HCT116 (cell line): ENCODE data around the gene TBC1D2. TPM values are rescaled to one million over a fixed set of nuclear protein-coding genes. Genes with fewer than 3 reads are reported as not detected.

Experiments used
- ATAC-seq: fragments of 200-7000 bp; cut with Tn5 transposase; 2 replicates; pipeline ENCODE4 v1.9.1; 2020; ENCODE audit warnings: mild to moderate bottlenecking, moderate library complexity
- BruUV-seq: library from RNA; stranded (reverse); fragments of 400-500 nt; replicated peaks from 2 replicates; lab custom pipeline; 2021; lab: Mats Ljungman, UMichigan
- CTCF ChIA-PET: fragments of 300-600 bp; sonication (Branson Sonifier 250); formaldehyde crosslinking; loops from one replicate; lab custom pipeline; 2021; ENCODE audit warnings: antibody characterized with exemption; lab: Charles Lee
- POLR2A ChIA-PET: fragments of 300-600, 350-600 bp; sonication (Branson Sonifier 250); formaldehyde crosslinking; loops from one replicate; lab custom pipeline; 2021; ENCODE audit warnings: antibody characterized with exemption; lab: Charles Lee
- RAD21 ChIA-PET, 2 experiments: fragments of 300-600 bp; sonication (Branson Sonifier 250); formaldehyde crosslinking; loops; one replicate each; lab custom pipeline; 2023; ENCODE audit warnings: low total read pairs in 2 of 2; ENCODE audit not compliant: uncharacterized antibody in 2 of 2, unreplicated experiment in 2 of 2, low non-redundant PET in 1 of 2; lab: Charles Lee
- DNase-seq: peaks from one replicate; pipeline ENCODE4 v3.0.0-alpha.2; 2010; ENCODE audit warnings: low read depth, low spot score
- H2AFZ ChIP-seq: fragments of 200-600 bp; shearing (Covaris generic), sonication (generic); 2 replicates; pipeline ENCODE4 v1.6.1; 2017; ENCODE audit warnings: low read depth, mixed run types, mixed read lengths, antibody characterized with exemption, low read length; ENCODE audit not compliant: poor library complexity, severe bottlenecking
- H3K27ac ChIP-seq: 2 replicates; pipeline ENCODE4 v1.5.1; 2012; ENCODE audit warnings: low read depth, low read length
- H3K27me3 ChIP-seq: fragments of 200-600 bp; sonication (generic); 2 replicates; pipeline ENCODE4 v1.6.1; 2016; ENCODE audit warnings: mixed run types, low read length, mixed read lengths; ENCODE audit not compliant: insufficient read depth
- H3K36me3 ChIP-seq, 2 experiments: fragments of 200-500 bp in 1 of 2; fragments of 200-600 bp in 1 of 2; sonication (Bioruptor generic) in 1 of 2; sonication (generic) in 1 of 2; 2 replicates each; pipeline versions ENCODE4 v1.5.1 to v1.6.1; 2014 to 2016; ENCODE audit warnings: low read length in 2 of 2, inconsistent platforms in 1 of 2, mixed read lengths in 1 of 2, mixed run types in 1 of 2; ENCODE audit not compliant: insufficient read depth in 2 of 2, control insufficient read depth in 1 of 2
- H3K4me1 ChIP-seq, 2 experiments: fragments of 200-600 bp in 1 of 2; sonication (generic) in 1 of 2; 2 replicates each; pipeline versions ENCODE4 v1.5.1 to v1.6.1; 2012 to 2017; ENCODE audit warnings: low read length in 2 of 2, inconsistent platforms in 1 of 2, mild to moderate bottlenecking in 1 of 2, mixed read lengths in 1 of 2, mixed run types in 1 of 2, moderate library complexity in 1 of 2; ENCODE audit not compliant: insufficient read depth in 2 of 2, control insufficient read depth in 1 of 2
- H3K4me2 ChIP-seq: fragments of 200-600 bp; sonication (generic); 2 replicates; pipeline ENCODE4 v1.6.1; 2017; ENCODE audit warnings: mixed run types, low read length, mixed read lengths
- H3K4me3 ChIP-seq, 2 experiments: fragments of 200-600 bp in 1 of 2; sonication (generic) in 1 of 2; replicated peaks in 1 of 2; 2 replicates each; pipeline ENCODE4 v1.5.1; 2011 to 2016; ENCODE audit warnings: low read length in 2 of 2, control low read depth in 1 of 2, low read depth in 1 of 2, mild to moderate bottlenecking in 1 of 2, mixed read lengths in 1 of 2, mixed run types in 1 of 2
- H3K79me2 ChIP-seq: fragments of 200-600 bp; sonication (generic); 2 replicates; pipeline ENCODE4 v1.6.1; 2017; ENCODE audit warnings: mild to moderate bottlenecking, mixed run types, low read length, moderate library complexity, mixed read lengths; ENCODE audit not compliant: insufficient read depth
- H3K9ac ChIP-seq: fragments of 200-600 bp; sonication (generic); 2 replicates; pipeline ENCODE4 v1.6.1; 2016; ENCODE audit warnings: low read length, mixed read lengths
- H3K9me2 ChIP-seq: fragments of 200-600 bp; sonication (generic), shearing (Covaris generic); 2 replicates; pipeline ENCODE4 v1.6.1; 2017; ENCODE audit warnings: mixed run types, mild to moderate bottlenecking, moderate library complexity; ENCODE audit not compliant: insufficient read depth
- H3K9me3 ChIP-seq, 2 experiments: fragments of 200-500 bp in 1 of 2; fragments of 200-600 bp in 1 of 2; sonication (Bioruptor generic) in 1 of 2; sonication (generic) in 1 of 2; 2 replicates each; pipeline ENCODE4 v1.6.1; 2014 to 2017; ENCODE audit warnings: low read length in 2 of 2, mixed read lengths in 2 of 2, inconsistent platforms in 1 of 2, low read depth in 1 of 2, mild to moderate bottlenecking in 1 of 2, mixed run types in 1 of 2, moderate library complexity in 1 of 2; ENCODE audit not compliant: control insufficient read depth in 1 of 2, insufficient read depth in 1 of 2
- H4K20me1 ChIP-seq: fragments of 200-600 bp; sonication (generic), shearing (Covaris generic); 2 replicates; pipeline ENCODE4 v1.6.1; 2017; ENCODE audit warnings: mixed run types, mild to moderate bottlenecking, moderate library complexity; ENCODE audit not compliant: insufficient read depth
- CBX3 ChIP-seq: IDR thresholded peaks from 2 replicates; pipeline ENCODE4 v1.6.1; 2012; ENCODE audit warnings: low read depth
- CEBPB ChIP-seq: IDR thresholded peaks from 2 replicates; pipeline ENCODE4 v1.6.1; 2012; ENCODE audit warnings: low read depth
- EGR1 ChIP-seq: IDR thresholded peaks from 2 replicates; pipeline ENCODE4 v1.6.1; 2012; ENCODE audit warnings: low read depth
- ELF1 ChIP-seq: IDR thresholded peaks from 2 replicates; pipeline ENCODE4 v1.6.1; 2012; ENCODE audit warnings: low read depth, borderline replicate concordance
- EZH2 ChIP-seq: fragments of 200-600 bp; sonication (generic); IDR thresholded peaks from 2 replicates; pipeline ENCODE4 v1.6.1; 2017; ENCODE audit warnings: antibody characterized with exemption, mixed run types
- FOSL1 ChIP-seq: IDR thresholded peaks from 2 replicates; pipeline ENCODE4 v1.6.1; 2012; ENCODE audit warnings: low read depth
- JUND ChIP-seq: IDR thresholded peaks from 2 replicates; pipeline ENCODE4 v1.6.1; 2012
- POLR2A ChIP-seq: IDR thresholded peaks from 2 replicates; pipeline ENCODE4 v1.7.0; 2011; ENCODE audit warnings: borderline replicate concordance; ENCODE audit not compliant: insufficient read depth, insufficient read length; ENCODE audit errors: extremely low read depth
- POLR2AphosphoS5 ChIP-seq: IDR thresholded peaks from 2 replicates; pipeline ENCODE4 v1.6.1; 2011; ENCODE audit warnings: mild to moderate bottlenecking, low read depth, low read length, moderate library complexity
- SIN3A ChIP-seq: IDR thresholded peaks from 2 replicates; pipeline ENCODE4 v1.6.1; 2012; ENCODE audit warnings: low read depth
- SP1 ChIP-seq: IDR thresholded peaks from 2 replicates; pipeline ENCODE4 v1.6.1; 2012; ENCODE audit warnings: low read depth
- SRF ChIP-seq: IDR thresholded peaks from 2 replicates; pipeline ENCODE4 v1.6.1; 2012; ENCODE audit warnings: low read depth
- TCF7L2 ChIP-seq: IDR thresholded peaks from 2 replicates; pipeline ENCODE4 v1.7.0; 2011; ENCODE audit warnings: borderline replicate concordance, inconsistent platforms; ENCODE audit not compliant: insufficient read depth, insufficient read length; ENCODE audit errors: extremely low read depth
- ZFX ChIP-seq: fragments of 450-650 bp; IDR thresholded peaks from 2 replicates; pipeline ENCODE4 v1.6.1; 2017
- ZNF274 ChIP-seq: fragments of 200-500 bp; sonication (Bioruptor generic); IDR thresholded peaks from 2 replicates; pipeline ENCODE4 v1.6.1; 2014; ENCODE audit warnings: mild to moderate bottlenecking, low read depth, low read length, inconsistent platforms
- intact Hi-C: fragments of 100-400 bp; cut with micrococcal nuclease; formaldehyde crosslinking; loops from 2 replicates; pipeline ENCODE4 v1.10.0; 2022
- total RNA-seq: library from RNA; stranded (reverse); gene quantifications from one replicate; pipeline ENCODE4 v1.2.1, GENCODE V29; 2021; ENCODE audit not compliant: unreplicated experiment
- TF ChIP-seq, protein P1 (sequence below), 3 experiments: fragments of 200-600 bp in 1 of 3; sonication (generic) in 1 of 3; IDR thresholded peaks in 2 of 3; conservative IDR thresholded peaks in 1 of 3; 2 replicates each; pipeline ENCODE4 v1.5.1; 2012 to 2017; ENCODE audit warnings: low read depth in 2 of 3, low read length in 2 of 3, antibody characterized with exemption in 1 of 3, borderline replicate concordance in 1 of 3, control low read depth in 1 of 3, mild to moderate bottlenecking in 1 of 3, mixed read lengths in 1 of 3, mixed run types in 1 of 3, moderate library complexity in 1 of 3; ENCODE audit not compliant: insufficient read depth in 1 of 3
- TF ChIP-seq, protein P2 (sequence below): IDR thresholded peaks from 2 replicates; pipeline ENCODE4 v1.6.1; 2012
- TF ChIP-seq, protein P3 (sequence below): IDR thresholded peaks from 2 replicates; pipeline ENCODE4 v1.6.1; 2011; ENCODE audit warnings: mild to moderate bottlenecking, low read length, moderate library complexity; ENCODE audit not compliant: insufficient replicate concordance; ENCODE audit errors: extremely low read depth
- TF ChIP-seq, protein P4 (sequence below): IDR thresholded peaks from 2 replicates; pipeline ENCODE4 v1.6.1; 2012

Gene TBC1D2
- total RNA-seq, 1 experiment from 2014 or later = 9.8 TPM

DNA sequence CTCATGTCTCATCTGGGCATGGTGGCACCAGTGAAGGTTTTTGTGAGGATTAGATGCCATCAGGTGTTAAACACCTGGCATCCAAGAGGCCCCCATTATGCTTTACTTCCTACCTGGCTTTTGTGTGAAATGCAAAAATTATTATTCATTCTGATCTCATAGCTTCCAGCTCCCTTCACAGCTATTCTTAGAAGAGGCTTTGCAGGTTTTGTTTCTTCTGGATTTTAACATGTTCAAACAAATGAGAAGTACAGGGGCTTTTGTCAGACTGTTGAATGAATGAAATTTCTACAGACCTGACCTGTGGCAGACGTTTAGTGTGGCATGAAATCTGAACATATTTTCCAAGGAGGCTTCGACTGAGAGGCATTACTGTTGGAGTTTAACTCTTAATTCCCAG lies 48.7 kb downstream of the TBC1D2 start (continued):
- TF ChIP-seq TCF7L2 = no peak
- TF ChIP-seq EZH2 = no peak

DNA sequence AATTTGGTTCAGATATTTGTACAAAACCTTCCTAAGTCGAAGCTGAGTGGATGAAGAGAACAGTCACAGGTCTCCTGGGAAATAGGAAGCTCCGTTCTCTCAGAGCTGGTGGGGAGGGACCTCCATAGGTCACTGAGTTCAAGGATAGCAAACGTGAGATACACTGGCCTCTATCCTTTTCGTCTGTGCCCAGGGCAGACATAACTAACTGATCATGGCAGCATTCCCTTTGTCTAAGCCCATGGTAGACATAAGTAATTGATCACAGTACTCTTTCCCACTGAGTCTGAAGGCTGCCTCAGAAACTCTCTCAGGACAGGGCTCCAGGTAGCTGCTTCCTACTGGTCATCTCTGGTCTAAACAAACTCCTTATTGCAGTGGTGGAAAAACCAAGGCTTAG lies 50.8 kb downstream of the TBC1D2 start:
- POLR2A ChIA-PET = no interaction called here

More for the DNA sequence above, 50.8 kb downstream of the TBC1D2 start:
- Histone ChIP-seq H3K36me3 (no peaks in the 10 kb centered on the region), H3K9me2 (no peaks in the 10 kb centered on the region), H3K9me3 (no peaks in the 10 kb centered on the region), H3K4me1 (peaks cover 0 to 4% of the 10 kb centered on the region in 2 experiments; a peak in 1 of 4 replicates), H3K27me3 (no peaks in the 10 kb centered on the region), H4K20me1 (no peaks in the 10 kb centered on the region), H3K27ac (no peak overlapping the region), H3K4me3 (no peak overlapping the region), H3K4me2 (no peak overlapping the region), H2AFZ (no peak overlapping the region), H3K79me2 (no peaks in the 10 kb centered on the region), H3K9ac (no peak overlapping the region)
- intact Hi-C loops = loop anchor here (1.0 kb wide), 1 partner anchor 59 kb away; no protein-coding TSS in a partner anchor
- DNase-seq = no peak
- CTCF ChIA-PET = interaction anchor here (0.6 to 1.8 kb wide), 3 partner anchors 8 to 131 kb away, joined by 4 to 6 read pairs (median 5); no protein-coding TSS in a partner anchor
- no peak for TF ChIP-seq SRF
- TF ChIP-seq TCF7L2 = no peak
- TF ChIP-seq POLR2AphosphoS5 = no peak
- TF ChIP-seq, protein P1, sequence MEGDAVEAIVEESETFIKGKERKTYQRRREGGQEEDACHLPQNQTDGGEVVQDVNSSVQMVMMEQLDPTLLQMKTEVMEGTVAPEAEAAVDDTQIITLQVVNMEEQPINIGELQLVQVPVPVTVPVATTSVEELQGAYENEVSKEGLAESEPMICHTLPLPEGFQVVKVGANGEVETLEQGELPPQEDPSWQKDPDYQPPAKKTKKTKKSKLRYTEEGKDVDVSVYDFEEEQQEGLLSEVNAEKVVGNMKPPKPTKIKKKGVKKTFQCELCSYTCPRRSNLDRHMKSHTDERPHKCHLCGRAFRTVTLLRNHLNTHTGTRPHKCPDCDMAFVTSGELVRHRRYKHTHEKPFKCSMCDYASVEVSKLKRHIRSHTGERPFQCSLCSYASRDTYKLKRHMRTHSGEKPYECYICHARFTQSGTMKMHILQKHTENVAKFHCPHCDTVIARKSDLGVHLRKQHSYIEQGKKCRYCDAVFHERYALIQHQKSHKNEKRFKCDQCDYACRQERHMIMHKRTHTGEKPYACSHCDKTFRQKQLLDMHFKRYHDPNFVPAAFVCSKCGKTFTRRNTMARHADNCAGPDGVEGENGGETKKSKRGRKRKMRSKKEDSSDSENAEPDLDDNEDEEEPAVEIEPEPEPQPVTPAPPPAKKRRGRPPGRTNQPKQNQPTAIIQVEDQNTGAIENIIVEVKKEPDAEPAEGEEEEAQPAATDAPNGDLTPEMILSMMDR (IDR thresholded peaks at IDR 0.05 in 2 of 3, conservative IDR thresholded peaks at IDR 0.05 in 1 of 3; ENCODE audit: borderline replicate concordance in 1 of 3, insufficient read depth in 1 of 3, low read depth in 2 of 3, low read length in 2 of 3) = no peak
- TF ChIP-seq, protein P2, sequence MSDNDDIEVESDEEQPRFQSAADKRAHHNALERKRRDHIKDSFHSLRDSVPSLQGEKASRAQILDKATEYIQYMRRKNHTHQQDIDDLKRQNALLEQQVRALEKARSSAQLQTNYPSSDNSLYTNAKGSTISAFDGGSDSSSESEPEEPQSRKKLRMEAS = no peak
- TF ChIP-seq SIN3A = no peak
- TF ChIP-seq CBX3 = no peak
- TF ChIP-seq POLR2A = no peak
- TF ChIP-seq EZH2 = no peak
- TF ChIP-seq SP1 = no peak
- no peak for TF ChIP-seq JUND
- TF ChIP-seq ZFX = no peak
- TF ChIP-seq, protein P3, sequence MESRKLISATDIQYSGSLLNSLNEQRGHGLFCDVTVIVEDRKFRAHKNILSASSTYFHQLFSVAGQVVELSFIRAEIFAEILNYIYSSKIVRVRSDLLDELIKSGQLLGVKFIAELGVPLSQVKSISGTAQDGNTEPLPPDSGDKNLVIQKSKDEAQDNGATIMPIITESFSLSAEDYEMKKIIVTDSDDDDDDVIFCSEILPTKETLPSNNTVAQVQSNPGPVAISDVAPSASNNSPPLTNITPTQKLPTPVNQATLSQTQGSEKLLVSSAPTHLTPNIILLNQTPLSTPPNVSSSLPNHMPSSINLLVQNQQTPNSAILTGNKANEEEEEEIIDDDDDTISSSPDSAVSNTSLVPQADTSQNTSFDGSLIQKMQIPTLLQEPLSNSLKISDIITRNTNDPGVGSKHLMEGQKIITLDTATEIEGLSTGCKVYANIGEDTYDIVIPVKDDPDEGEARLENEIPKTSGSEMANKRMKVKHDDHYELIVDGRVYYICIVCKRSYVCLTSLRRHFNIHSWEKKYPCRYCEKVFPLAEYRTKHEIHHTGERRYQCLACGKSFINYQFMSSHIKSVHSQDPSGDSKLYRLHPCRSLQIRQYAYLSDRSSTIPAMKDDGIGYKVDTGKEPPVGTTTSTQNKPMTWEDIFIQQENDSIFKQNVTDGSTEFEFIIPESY = no peak
- TF ChIP-seq ELF1 = no peak
- TF ChIP-seq ZNF274 = no peak
- no peak for TF ChIP-seq FOSL1
- no peak for TF ChIP-seq CEBPB
- TF ChIP-seq EGR1 = no peak
- TF ChIP-seq, protein P4, sequence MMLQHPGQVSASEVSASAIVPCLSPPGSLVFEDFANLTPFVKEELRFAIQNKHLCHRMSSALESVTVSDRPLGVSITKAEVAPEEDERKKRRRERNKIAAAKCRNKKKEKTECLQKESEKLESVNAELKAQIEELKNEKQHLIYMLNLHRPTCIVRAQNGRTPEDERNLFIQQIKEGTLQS = no peak
- no TSS peak for BruUV-seq
- RAD21 ChIA-PET = no interaction called here
- ATAC-seq = no peak
